Neuron (in vitro differentiated cells): ENCODE measurements around the gene ORM1.

Experiments
- H2AFZ ChIP-seq: one replicate; pipeline ENCODE4 v1.6.1; 2013; ENCODE audit warnings: low read depth, mild to moderate bottlenecking, inconsistent platforms, low read length, moderate library complexity
- H3K27me3 ChIP-seq: one replicate; pipeline ENCODE4 v1.6.1; 2013; ENCODE audit warnings: low read length; ENCODE audit not compliant: insufficient read depth
- H3K36me3 ChIP-seq: one replicate; pipeline ENCODE4 v1.6.1; 2013; ENCODE audit warnings: low read length; ENCODE audit not compliant: insufficient read depth
- H3K4me1 ChIP-seq: one replicate; pipeline ENCODE4 v1.6.1; 2013; ENCODE audit warnings: low read length; ENCODE audit not compliant: insufficient read depth
- H3K4me3 ChIP-seq: 2 replicates; pipeline ENCODE4 v1.5.1; 2013; ENCODE audit warnings: mild to moderate bottlenecking, low read length, moderate library complexity
- H3K9me3 ChIP-seq: one replicate; pipeline ENCODE4 v1.6.1; 2013; ENCODE audit warnings: low read length

ORM1 gene

GRCh38 chr9:114341152-114341830 lies 18.4 kb downstream of the ORM1 start:
- Histone ChIP-seq H3K27me3 (no peaks in the 10 kb centered on the region), H3K9me3 (no peaks in the 10 kb centered on the region), H2AFZ (no peak overlapping the region), H3K4me1 (no peaks in the 10 kb centered on the region), H3K36me3 (peaks cover 14% of the 10 kb centered on the region), H3K4me3 (no peak overlapping the region)

- Histone ChIP-seq H3K4me1 (no peaks in the 10 kb centered on the region), H3K36me3 (peaks cover 20% of the 10 kb centered on the region), H2AFZ (no peak overlapping the region), H3K9me3 (no peaks in the 10 kb centered on the region), H3K4me3 (no peak overlapping the region), H3K27me3 (no peaks in the 10 kb centered on the region)
These were observed 19.1 kb downstream of the ORM1 start for GRCh38 chr9:114341991-114342390.

GRCh38 chr9:114342755-114343440 lies 20.0 kb downstream of the ORM1 start:
- Histone ChIP-seq H3K4me3 (no peak overlapping the region), H3K4me1 (no peaks in the 10 kb centered on the region), H3K27me3 (no peaks in the 10 kb centered on the region), H3K36me3 (peaks cover 20% of the 10 kb centered on the region), H3K9me3 (no peaks in the 10 kb centered on the region), H2AFZ (no peak overlapping the region)

- H3K9me3 ChIP-seq: no peaks in the 10 kb centered on the region
- H2AFZ ChIP-seq: no peak overlapping the region
- no peaks in the 10 kb centered on the region for H3K27me3 ChIP-seq
- no peak overlapping the region for H3K4me3 ChIP-seq
- peaks cover 2% of the 10 kb centered on the region for H3K4me1 ChIP-seq
- peaks cover 16% of the 10 kb centered on the region for H3K36me3 ChIP-seq
These were observed 20.7 kb downstream of the ORM1 start for GRCh38 chr9:114343471-114344187.

- H3K9me3 ChIP-seq: no peaks in the 10 kb centered on the region
These were observed 21.3 kb downstream of the ORM1 start for GRCh38 chr9:114344188-114344566.

GRCh38 chr9:114344692-114345091 lies 21.8 kb downstream of the ORM1 start:
- peaks cover 10% of the 10 kb centered on the region for H3K4me1 ChIP-seq
- no peak overlapping the region for H2AFZ ChIP-seq
- peaks cover 17% of the 10 kb centered on the region for H3K36me3 ChIP-seq
- H3K27me3 ChIP-seq: no peaks in the 10 kb centered on the region
- no peak overlapping the region for H3K4me3 ChIP-seq
- H3K9me3 ChIP-seq: no peaks in the 10 kb centered on the region

More at GRCh38 chr9:114344188-114344566, 21.3 kb downstream of the ORM1 start:
- H2AFZ ChIP-seq: no peak overlapping the region
- peaks cover 16% of the 10 kb centered on the region for H3K36me3 ChIP-seq
- no peak overlapping the region for H3K4me3 ChIP-seq
- H3K27me3 ChIP-seq: no peaks in the 10 kb centered on the region
- peaks cover 6% of the 10 kb centered on the region for H3K4me1 ChIP-seq

GRCh38 chr9:114345493-114346065 lies 22.7 kb downstream of the ORM1 start:
- Histone ChIP-seq H3K36me3 (peaks cover 22% of the 10 kb centered on the region), H3K4me1 (peaks cover 10% of the 10 kb centered on the region), H2AFZ (no peak overlapping the region), H3K9me3 (no peaks in the 10 kb centered on the region), H3K4me3 (no peak overlapping the region), H3K27me3 (no peaks in the 10 kb centered on the region)

GRCh38 chr9:114346146-114346545 lies 23.2 kb downstream of the ORM1 start:
- Histone ChIP-seq H3K9me3 (no peaks in the 10 kb centered on the region), H2AFZ (no peak overlapping the region), H3K4me1 (peaks cover 10% of the 10 kb centered on the region), H3K36me3 (peaks cover 23% of the 10 kb centered on the region), H3K4me3 (no peak overlapping the region), H3K27me3 (no peaks in the 10 kb centered on the region)

- H3K36me3 ChIP-seq: peaks cover 20% of the 10 kb centered on the region
- H3K27me3 ChIP-seq: no peaks in the 10 kb centered on the region
- no peak overlapping the region for H2AFZ ChIP-seq
- peaks cover 10% of the 10 kb centered on the region for H3K4me1 ChIP-seq
- no peaks in the 10 kb centered on the region for H3K9me3 ChIP-seq
- H3K4me3 ChIP-seq: no peak overlapping the region
These were observed 24.8 kb downstream of the ORM1 start for GRCh38 chr9:114347675-114348074.

GRCh38 chr9:114348261-114348905 lies 25.5 kb downstream of the ORM1 start:
- no peak overlapping the region for H3K4me3 ChIP-seq
- no peaks in the 10 kb centered on the region for H3K27me3 ChIP-seq
- H3K36me3 ChIP-seq: peaks cover 20% of the 10 kb centered on the region
- no peak overlapping the region for H2AFZ ChIP-seq
- H3K4me1 ChIP-seq: peaks cover 10% of the 10 kb centered on the region
- H3K9me3 ChIP-seq: no peaks in the 10 kb centered on the region

- no peak overlapping the region for H3K4me3 ChIP-seq
- H3K27me3 ChIP-seq: no peaks in the 10 kb centered on the region
- H3K9me3 ChIP-seq: no peaks in the 10 kb centered on the region
- H3K36me3 ChIP-seq: peaks cover 20% of the 10 kb centered on the region
- H2AFZ ChIP-seq: no peak overlapping the region
- peaks cover 10% of the 10 kb centered on the region for H3K4me1 ChIP-seq
These were observed 26.1 kb downstream of the ORM1 start for GRCh38 chr9:114348906-114349482.

GRCh38 chr9:114349713-114350480 lies 27.0 kb downstream of the ORM1 start:
- Histone ChIP-seq H2AFZ (no peak overlapping the region), H3K9me3 (no peaks in the 10 kb centered on the region), H3K27me3 (no peaks in the 10 kb centered on the region), H3K4me3 (no peak overlapping the region), H3K36me3 (peaks cover 20% of the 10 kb centered on the region), H3K4me1 (peaks cover 10% of the 10 kb centered on the region)
